GM18507 (cell line): ENCODE data around the gene B4GALNT3.

Experiments
- DNase-seq: peaks from one replicate; pipeline ENCODE4 v3.0.0; 2011; ENCODE audit warnings: low read depth; ENCODE audit not compliant: insufficient read length; ENCODE audit errors: extremely low spot score
- FAIRE-seq: peaks from 2 replicates; lab custom pipeline; 2011; peaks lifted over from hg19 to GRCh38; lab: Jason Lieb, UNC

The B4GALNT3 gene

GRCh38 chr12:532908-533565 lies 73.3 kb downstream of the B4GALNT3 start:
- DNase-seq, result no peak
- no peak for FAIRE-seq

- no peak for FAIRE-seq
- DNase-seq, result no peak
Measured at GRCh38 chr12:533718-534117, 74.0 kb downstream of the B4GALNT3 start.

- no peak for FAIRE-seq
- DNase-seq, result no peak
Measured at GRCh38 chr12:534216-534615, 74.5 kb downstream of the B4GALNT3 start.

- FAIRE-seq (no peak), DNase-seq (no peak)
Measured at GRCh38 chr12:535396-535795, 75.7 kb downstream of the B4GALNT3 start.

GRCh38 chr12:536751-537245 lies 77.1 kb downstream of the B4GALNT3 start:
- DNase-seq (no peak), FAIRE-seq (no peak)

- DNase-seq, result no peak
- FAIRE-seq, result no peak
Measured at GRCh38 chr12:537772-538171, 78.0 kb downstream of the B4GALNT3 start.

GRCh38 chr12:538731-539539 lies 79.2 kb downstream of the B4GALNT3 start:
- no peak for FAIRE-seq
- DNase-seq, result no peak

- no peak for FAIRE-seq
Measured at GRCh38 chr12:539540-540310, 80.0 kb downstream of the B4GALNT3 start.

GRCh38 chr12:541676-542324 lies 82.1 kb downstream of the B4GALNT3 start:
- FAIRE-seq (no peak), DNase-seq (no peak)

More at GRCh38 chr12:539540-540310, 80.0 kb downstream of the B4GALNT3 start:
- no peak for DNase-seq

GRCh38 chr12:542395-543113 lies 82.8 kb downstream of the B4GALNT3 start:
- DNase-seq (no peak), FAIRE-seq (no peak)

- DNase-seq (no peak), FAIRE-seq (no peak)
Measured at GRCh38 chr12:543114-543451, 83.3 kb downstream of the B4GALNT3 start.

- FAIRE-seq, result no peak
- DNase-seq, result no peak
Measured at GRCh38 chr12:544142-544541, 84.4 kb downstream of the B4GALNT3 start.

- DNase-seq (no peak), FAIRE-seq (no peak)
Measured at GRCh38 chr12:544941-545635, 85.3 kb downstream of the B4GALNT3 start.

GRCh38 chr12:545835-546234 lies 86.1 kb downstream of the B4GALNT3 start:
- no peak for FAIRE-seq
- DNase-seq, result no peak

GRCh38 chr12:546265-546919 lies 86.7 kb downstream of the B4GALNT3 start:
- no peak for DNase-seq

GRCh38 chr12:546920-547845 lies 87.4 kb downstream of the B4GALNT3 start:
- DNase-seq, result peak; percentile 89
- FAIRE-seq, result peak; percentile 79

More at GRCh38 chr12:546265-546919, 86.7 kb downstream of the B4GALNT3 start:
- no peak for FAIRE-seq

GRCh38 chr12:547883-548470 lies 88.2 kb downstream of the B4GALNT3 start:
- DNase-seq, result no peak
- FAIRE-seq, result no peak
